Loucy (cell line): ENCODE data around the gene ZNF750.

ENCODE experiments used
- H2AFZ ChIP-seq: fragments of 200-600 bp; sonication (generic); 2 replicates; pipeline ENCODE4 v1.6.0; 2016; ENCODE audit warnings: antibody characterized with exemption, mild to moderate bottlenecking, low read length, moderate library complexity
- H3F3A ChIP-seq: fragments of 200-600 bp; 2 replicates; pipeline ENCODE4 v1.6.0; 2016; ENCODE audit warnings: antibody characterized with exemption, low read depth, mild to moderate bottlenecking
- H3K27me3 ChIP-seq: fragments of 200-600 bp; sonication (generic); 2 replicates; pipeline ENCODE4 v1.6.1; 2014; ENCODE audit warnings: low read length, mild to moderate bottlenecking; ENCODE audit not compliant: insufficient read depth, poor library complexity, severe bottlenecking
- H3K36me3 ChIP-seq: fragments of 200-600 bp; sonication (generic); 2 replicates; pipeline ENCODE4 v1.6.1; 2016; ENCODE audit warnings: low read length; ENCODE audit not compliant: insufficient read depth
- H3K4me1 ChIP-seq: fragments of 200-600 bp; sonication (generic); 2 replicates; pipeline ENCODE4 v1.5.1; 2014; ENCODE audit warnings: low read length, mild to moderate bottlenecking; ENCODE audit not compliant: insufficient read depth, poor library complexity, severe bottlenecking
- H3K4me2 ChIP-seq: fragments of 200-600 bp; sonication (generic); 2 replicates; pipeline ENCODE4 v1.6.0; 2014; ENCODE audit warnings: antibody characterized with exemption, low read length, low read depth, mild to moderate bottlenecking; ENCODE audit not compliant: poor library complexity, severe bottlenecking
- H3K4me3 ChIP-seq: fragments of 200-600 bp; sonication (generic); 2 replicates; pipeline ENCODE4 v1.5.1; 2014; ENCODE audit warnings: low read length, mild to moderate bottlenecking, mixed read lengths; ENCODE audit not compliant: poor library complexity, severe bottlenecking
- H3K79me2 ChIP-seq: fragments of 200-600 bp; sonication (generic); 2 replicates; pipeline ENCODE4 v1.6.1; 2014; ENCODE audit warnings: low read length; ENCODE audit not compliant: insufficient read depth
- H3K9ac ChIP-seq: fragments of 200-600 bp; sonication (generic); 2 replicates; pipeline ENCODE4 v1.6.0; 2014; ENCODE audit warnings: mild to moderate bottlenecking, low read depth, low read length, moderate library complexity; ENCODE audit not compliant: poor library complexity, severe bottlenecking
- H3K9me2 ChIP-seq: fragments of 200-600 bp; sonication (generic); replicated peaks from 2 replicates; pipeline ENCODE4 v1.6.1; 2016; ENCODE audit warnings: low read depth, low read length, mixed read lengths
- H3K9me3 ChIP-seq: fragments of 200-600 bp; sonication (generic); 2 replicates; pipeline ENCODE4 v1.6.1; 2014; ENCODE audit warnings: mild to moderate bottlenecking, antibody characterized with exemption, low read length, low read depth; ENCODE audit not compliant: insufficient read depth
- H4K20me1 ChIP-seq: fragments of 200-600 bp; sonication (generic); 2 replicates; pipeline ENCODE4 v1.6.0; 2014; ENCODE audit warnings: antibody characterized with exemption, low read length, mild to moderate bottlenecking; ENCODE audit not compliant: insufficient read depth, poor library complexity, severe bottlenecking
- CTCF ChIP-seq: fragments of 200-600 bp; sonication (generic); conservative IDR thresholded peaks from 2 replicates; pipeline ENCODE4 v1.5.1; 2014; ENCODE audit warnings: mild to moderate bottlenecking, antibody characterized with exemption, low read length
- EZH2phosphoT487 ChIP-seq: fragments of 200-600 bp; IDR thresholded peaks from 2 replicates; pipeline ENCODE4 v1.6.1; 2018; ENCODE audit warnings: antibody characterized with exemption, mild to moderate bottlenecking, moderate library complexity, borderline replicate concordance

The ZNF750 gene

DNA sequence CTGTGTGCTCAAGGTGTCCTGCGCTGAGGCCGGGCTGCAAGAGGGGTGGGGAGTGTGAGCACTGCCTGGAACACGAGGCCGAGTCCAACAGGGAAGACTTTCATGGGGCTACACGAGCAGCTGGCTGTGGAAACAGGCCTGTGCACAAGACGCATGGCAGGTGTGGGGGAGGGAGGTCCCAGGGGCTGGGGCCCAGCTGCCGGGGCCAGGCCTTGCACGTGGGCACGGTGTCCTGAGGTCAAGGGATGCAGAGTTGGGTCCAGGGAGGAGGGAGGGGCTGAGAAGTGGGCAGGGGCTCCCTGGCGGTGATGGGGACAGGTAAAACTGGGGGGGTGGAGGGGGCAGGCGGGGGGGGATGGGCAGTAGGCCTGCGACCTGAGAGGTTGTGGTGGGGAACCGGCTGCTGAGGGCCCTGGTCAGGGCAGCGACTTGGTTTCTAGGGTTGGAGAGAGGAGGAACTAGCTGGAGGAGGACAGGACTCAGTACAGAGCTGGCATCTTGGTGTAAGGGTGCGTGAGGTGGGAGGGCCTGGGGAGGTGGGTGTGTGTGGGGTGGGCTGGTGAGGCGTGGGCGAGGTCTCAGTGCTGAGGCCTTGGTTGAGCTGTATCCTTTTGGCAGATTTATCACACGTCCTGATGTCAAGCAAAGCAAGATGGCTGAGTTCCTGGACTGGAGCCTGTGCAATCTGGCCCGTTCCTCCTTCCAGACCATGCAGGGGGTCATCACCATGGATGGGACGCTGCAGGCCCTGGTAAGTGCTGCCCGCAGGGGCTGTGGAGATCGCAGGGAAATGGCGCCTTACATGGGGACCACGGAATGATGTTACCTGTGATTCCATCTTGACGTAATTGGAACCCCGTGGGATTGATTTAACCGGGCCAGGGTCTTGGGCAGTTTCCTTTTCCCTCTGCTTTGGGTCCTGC lies 58.6 kb downstream of the ZNF750 start:
- H3K79me2 ChIP-seq, result peaks cover 38% of the 10 kb centered on the region; the same call in 1 of the 2 replicates
- no peak overlapping the region for H3K4me3 ChIP-seq
- H3K4me1 ChIP-seq, result peaks cover 9% of the 10 kb centered on the region
- H4K20me1 ChIP-seq, result peaks cover 11% of the 10 kb centered on the region
- no peak overlapping the region for H3K4me2 ChIP-seq
- no peak for TF ChIP-seq CTCF
- TF ChIP-seq EZH2phosphoT487, result no peak
- H3K9ac ChIP-seq, result no peak overlapping the region
- no peaks in the 10 kb centered on the region for H3K27me3 ChIP-seq
- H3F3A ChIP-seq, result no peaks in the 10 kb centered on the region
- peaks cover 43% of the 10 kb centered on the region; the same call in 1 of the 2 replicates for H3K36me3 ChIP-seq
- no peaks in the 10 kb centered on the region for H3K9me3 ChIP-seq
- no peak overlapping the region for H2AFZ ChIP-seq
- no peaks in the 10 kb centered on the region for H3K9me2 ChIP-seq

GRCh38 chr17:82780195-82780594 lies 59.6 kb downstream of the ZNF750 start:
- no peak overlapping the region for H2AFZ ChIP-seq

DNA sequence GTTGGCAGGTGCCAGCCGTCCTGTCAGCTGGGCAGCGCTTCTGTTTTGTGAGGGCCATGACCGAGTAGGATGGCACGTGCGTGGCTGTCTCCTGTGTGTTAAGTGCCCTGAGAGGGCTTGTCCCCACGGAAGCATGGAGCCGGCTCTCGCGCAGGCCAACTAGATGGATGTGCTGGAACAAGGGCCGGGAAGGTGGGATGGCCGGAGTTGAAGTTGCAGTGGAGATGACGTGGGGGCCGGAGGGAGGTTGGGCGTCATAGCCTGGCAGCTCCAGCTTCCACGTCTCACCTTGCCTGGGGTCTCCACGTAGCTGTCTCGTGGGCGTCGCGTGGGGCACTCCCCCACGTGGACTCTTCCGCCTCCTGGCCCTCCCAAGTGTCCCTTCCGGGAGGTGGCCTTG lies 60.3 kb downstream of the ZNF750 start:
- Histone ChIP-seq H3K9me2 (no peaks in the 10 kb centered on the region), H3K27me3 (no peaks in the 10 kb centered on the region), H2AFZ (no peak overlapping the region), H3K9me3 (no peaks in the 10 kb centered on the region), H3K4me1 (peaks cover 22% of the 10 kb centered on the region), H3K4me2 (no peak overlapping the region), H3F3A (no peaks in the 10 kb centered on the region; the same call in 1 of the 2 replicates), H3K36me3 (peaks cover 40% of the 10 kb centered on the region; the same call in 1 of the 2 replicates), H3K9ac (no peak overlapping the region), H3K79me2 (peaks cover 32% of the 10 kb centered on the region; the same call in 1 of the 2 replicates), H4K20me1 (peaks cover 20% of the 10 kb centered on the region), H3K4me3 (no peak overlapping the region)
- TF ChIP-seq CTCF (no peak), EZH2phosphoT487 (no peak)

More at GRCh38 chr17:82780195-82780594, 59.6 kb downstream of the ZNF750 start:
- no peak for TF ChIP-seq CTCF
- no peak for TF ChIP-seq EZH2phosphoT487
- Histone ChIP-seq H3K4me1 (peaks cover 15% of the 10 kb centered on the region), H4K20me1 (peaks cover 14% of the 10 kb centered on the region), H3K4me2 (no peak overlapping the region), H3K27me3 (no peaks in the 10 kb centered on the region), H3K4me3 (no peak overlapping the region), H3F3A (no peaks in the 10 kb centered on the region), H3K9me3 (no peaks in the 10 kb centered on the region), H3K79me2 (peaks cover 32% of the 10 kb centered on the region; the same call in 1 of the 2 replicates), H3K9ac (no peak overlapping the region), H3K9me2 (no peaks in the 10 kb centered on the region), H3K36me3 (peaks cover 39% of the 10 kb centered on the region; the same call in 1 of the 2 replicates)
